ENCODE data around the gene ZNF836. TPM values are rescaled to one million over a fixed set of nuclear protein-coding genes. Genes with fewer than 3 reads are reported as not detected.
A peak's percentile ranks its signal among the peaks of the same experiment; 100 is the strongest.

Gene ZNF836
- total and polyA plus RNA-seq, 9 of the 15 experiments (the other 6 are each of a cell fraction or from before 2014, with no cell fraction given): 0.24 to 0.69 (median 0.64) TPM; not detected in 2

DNA sequence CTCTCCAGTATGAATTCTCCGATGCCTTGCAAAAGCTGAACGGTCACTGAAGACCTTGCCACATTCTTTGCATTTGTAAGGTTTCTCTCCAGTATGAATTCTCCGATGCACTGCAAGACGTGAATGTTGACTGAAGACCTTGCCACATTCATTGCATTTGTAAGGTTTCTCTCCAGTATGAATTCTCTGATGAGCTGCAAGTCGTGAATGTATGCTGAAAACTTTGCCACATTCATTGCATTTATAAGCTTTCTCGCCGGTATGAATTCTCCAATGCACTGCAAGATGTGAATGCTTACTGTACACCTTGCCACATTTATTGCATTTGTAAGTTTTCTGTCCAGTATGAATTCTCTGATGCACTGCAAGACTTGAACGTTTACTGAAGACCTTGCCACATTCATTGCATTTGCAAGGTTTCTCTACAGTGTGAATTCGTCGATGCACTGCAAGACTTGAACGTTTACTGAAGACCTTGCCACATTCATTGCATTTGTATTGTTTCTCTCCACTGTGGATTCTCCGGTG is 55.8 kb downstream of the ZNF836 start:
- DNase-seq (ENCODE audit: extremely low read depth in 1 of 4, low spot score in 3 of 4) (no peak), ATAC-seq (no peak), FAIRE-seq (no peak)
- ChIA-PET CTCF (ENCODE audit: low intra/inter-chr PET ratio) (no interaction called here), POLR2A (no interaction called here)
- Histone ChIP-seq H3K9ac (ENCODE audit: insufficient read depth in 1 of 2, low read depth in 2 of 2, low read length in 2 of 2) (no peak overlapping the region), H3K79me2 (ENCODE audit: control insufficient read depth, insufficient read depth, low read length) (no peaks in the 10 kb centered on the region), H3K4me1 (replicated peaks in 1 of 2; ENCODE audit: control insufficient read depth in 2 of 2, insufficient read depth in 2 of 2, low read length in 2 of 2) (no peaks in the 10 kb centered on the region), H4K20me1 (replicated peaks; ENCODE audit: control insufficient read depth, insufficient read depth, low read length) (no peaks in the 10 kb centered on the region), H3K36me3 (ENCODE audit: control insufficient read depth, insufficient read depth, low read length) (peaks cover 40% of the 10 kb centered on the region), H3K9me3 (replicated peaks; ENCODE audit: control insufficient read depth, insufficient read depth, low read depth, low read length) (peaks cover 64% of the 10 kb centered on the region), H3K27ac (ENCODE audit: extremely low read depth, low read depth, low read length) (no peak overlapping the region), H3K27me3 (ENCODE audit: control insufficient read depth in 2 of 2, insufficient read depth in 2 of 2, low read length in 2 of 2) (no peaks in the 10 kb centered on the region), H3K9me1 (ENCODE audit: control insufficient read depth, insufficient read depth, low read length) (no peaks in the 10 kb centered on the region), H3K4me2 (ENCODE audit: insufficient read depth, low read length) (no peak overlapping the region), H2AFZ (ENCODE audit: low read depth, low read length) (no peak overlapping the region), H3K4me3 (no peak overlapping the region)
- intact Hi-C loops (cut with micrococcal nuclease) (no loop called here), in situ Hi-C loops (cut with MboI) (no loop called here)
- WGBS (ENCODE audit: insufficient coverage, low coverage, missing lambda C conversion rate): 88% methylated on average over 12 of the region's 12 CpGs
- no TSS peak for BruUV-seq (replicated peaks)
- TF ChIP-seq MTA3 (IDR thresholded peaks at IDR 0.05; ENCODE audit: borderline replicate concordance): peak; percentile 41; the same call in 1 of the 2 replicates
- TF ChIP-seq FOXA3 (CRISPR knock-in tag; conservative IDR thresholded peaks at IDR 0.05 in 1 of 2, IDR thresholded peaks at IDR 0.05 in 1 of 2): no peak
- peak; percentile 73; the same call in 1 of the 2 replicates for TF ChIP-seq XRCC3 (IDR thresholded peaks at IDR 0.05)
- no peak for TF ChIP-seq ZNF384 (IDR thresholded peaks at IDR 0.05; ENCODE audit: low read depth, low read length)
- no peak for TF ChIP-seq ASH1L (IDR thresholded peaks at IDR 0.05; ENCODE audit: borderline replicate concordance, low read depth, partially characterized antibody)
- TF ChIP-seq CBX5 (IDR thresholded peaks at IDR 0.05; ENCODE audit: borderline replicate concordance, low read depth): 0 out of 2 replicates have a peak, but pooled peaks have one; percentile 48
- peak; percentile 55; the same call in 1 of the 2 replicates for TF ChIP-seq ETS1 (conservative IDR thresholded peaks at IDR 0.05; ENCODE audit: control insufficient read depth, low read depth, low read length)
- peak; percentile 88; the same call in 1 of the 2 replicates for TF ChIP-seq TRIM28 (IDR thresholded peaks at IDR 0.05)
- 0 out of 4 replicates have a peak, but pooled peaks of 1 of the 2 experiments have one; percentile 38 for TF ChIP-seq TRIM24 (IDR thresholded peaks at IDR 0.05)
- no peak for TF ChIP-seq NKRF (IDR thresholded peaks at IDR 0.05; ENCODE audit: borderline replicate concordance)
- TF ChIP-seq BRF2 (IDR thresholded peaks at IDR 0.05; ENCODE audit: borderline replicate concordance, insufficient read depth, insufficient read length): no peak
- peak; percentile 99 for TF ChIP-seq ZNF274 (IDR thresholded peaks at IDR 0.05; ENCODE audit: borderline replicate concordance, low read depth, low read length)
- no peak for TF ChIP-seq YBX1 (IDR thresholded peaks at IDR 0.05)

Measured in K562 (cell line).